Osteocyte (in vitro differentiated cells): ENCODE data around the gene SORL1. TPM values are rescaled to one million over a fixed set of nuclear protein-coding genes. Genes with fewer than 3 reads are reported as not detected.
"Not testable (repeated sequence)": the region's sequence is repeated elsewhere in the genome, so short reads cannot be mapped to it uniquely, and the experiment has no call there.

Experiments used
- DNase-seq: peaks from one replicate; pipeline ENCODE4 v3.0.0; 2021; ENCODE audit warnings: mixed read lengths; ENCODE audit not compliant: unreplicated experiment; ENCODE audit errors: extremely low spot score
- H3K27ac Mint-ChIP-seq: one replicate; pipeline ENCODE4 v1.8.0; 2021; ENCODE audit warnings: mild to moderate bottlenecking, mixed read lengths; ENCODE audit not compliant: unreplicated experiment
- H3K27me3 Mint-ChIP-seq: one replicate; pipeline ENCODE4 v1.8.0; 2021; ENCODE audit warnings: mixed read lengths; ENCODE audit not compliant: unreplicated experiment
- H3K36me3 Mint-ChIP-seq: one replicate; pipeline ENCODE4 v1.8.0; 2021; ENCODE audit warnings: mixed read lengths; ENCODE audit not compliant: unreplicated experiment
- H3K4me1 Mint-ChIP-seq: one replicate; pipeline ENCODE4 v1.8.0; 2021; ENCODE audit warnings: mixed read lengths; ENCODE audit not compliant: unreplicated experiment
- H3K4me3 Mint-ChIP-seq: one replicate; pipeline ENCODE4 v1.8.0; 2021; ENCODE audit warnings: mild to moderate bottlenecking, moderate library complexity, mixed read lengths; ENCODE audit not compliant: unreplicated experiment
- H3K9me3 Mint-ChIP-seq: one replicate; pipeline ENCODE4 v1.8.0; 2021; ENCODE audit warnings: mixed read lengths; ENCODE audit not compliant: unreplicated experiment
- CTCF ChIP-seq: fragments of 200-600 bp; sonication (generic); IDR thresholded peaks from 2 replicates; pipeline ENCODE4 v1.5.0; 2021; ENCODE audit warnings: antibody characterized with exemption, mild to moderate bottlenecking, moderate library complexity
- total RNA-seq: library from RNA; stranded (reverse); gene quantifications from 2 replicates; pipeline ENCODE4 v1.2.1, GENCODE V29; 2021

Gene SORL1
- total RNA-seq, 1 donor from 2014 or later: 3.1 TPM

DNA sequence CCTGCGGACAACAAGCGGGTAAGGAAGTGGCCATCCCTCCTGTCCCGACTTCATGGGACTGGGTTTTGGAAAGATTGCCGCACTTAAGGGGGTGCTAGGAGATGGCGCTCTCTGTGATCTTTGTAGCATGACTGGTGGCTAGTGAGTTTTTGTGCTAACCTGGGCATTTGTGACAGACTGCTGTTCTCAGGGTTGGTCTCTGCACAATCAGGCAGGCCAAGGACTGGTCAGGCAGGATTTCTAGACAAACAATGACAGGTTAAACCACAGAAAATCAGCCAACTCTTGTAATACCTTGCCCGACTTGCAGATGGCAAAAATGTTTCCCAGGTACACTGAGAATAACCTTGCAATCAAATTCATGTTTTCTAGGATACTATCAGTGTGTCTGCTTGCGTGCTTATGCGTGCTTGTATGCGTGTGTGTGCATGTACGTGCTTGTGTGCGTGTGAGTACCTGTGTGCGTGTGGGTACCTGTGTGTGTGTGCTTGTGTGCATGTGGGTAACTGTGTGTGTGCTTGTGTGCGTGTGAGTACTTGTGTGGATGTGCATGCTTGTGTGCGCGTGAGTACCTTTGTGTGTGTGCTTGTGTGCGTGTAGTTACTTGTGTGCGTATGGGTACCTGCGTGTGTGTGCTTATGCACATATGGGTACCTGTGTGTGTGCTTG is 26.2 kb downstream of the SORL1 start:
- peaks cover 28% of the 10 kb centered on the region for H3K4me1 Mint-ChIP-seq
- no peaks in the 10 kb centered on the region for H3K36me3 Mint-ChIP-seq
- H3K27me3 Mint-ChIP-seq: peaks cover 28% of the 10 kb centered on the region
- peak overlapping the region; percentile 32 for H3K4me3 Mint-ChIP-seq
- no peak for TF ChIP-seq CTCF
- H3K27ac Mint-ChIP-seq: peak overlapping the region; percentile 72
- H3K9me3 Mint-ChIP-seq: no peaks in the 10 kb centered on the region
- DNase-seq: no peak

DNA sequence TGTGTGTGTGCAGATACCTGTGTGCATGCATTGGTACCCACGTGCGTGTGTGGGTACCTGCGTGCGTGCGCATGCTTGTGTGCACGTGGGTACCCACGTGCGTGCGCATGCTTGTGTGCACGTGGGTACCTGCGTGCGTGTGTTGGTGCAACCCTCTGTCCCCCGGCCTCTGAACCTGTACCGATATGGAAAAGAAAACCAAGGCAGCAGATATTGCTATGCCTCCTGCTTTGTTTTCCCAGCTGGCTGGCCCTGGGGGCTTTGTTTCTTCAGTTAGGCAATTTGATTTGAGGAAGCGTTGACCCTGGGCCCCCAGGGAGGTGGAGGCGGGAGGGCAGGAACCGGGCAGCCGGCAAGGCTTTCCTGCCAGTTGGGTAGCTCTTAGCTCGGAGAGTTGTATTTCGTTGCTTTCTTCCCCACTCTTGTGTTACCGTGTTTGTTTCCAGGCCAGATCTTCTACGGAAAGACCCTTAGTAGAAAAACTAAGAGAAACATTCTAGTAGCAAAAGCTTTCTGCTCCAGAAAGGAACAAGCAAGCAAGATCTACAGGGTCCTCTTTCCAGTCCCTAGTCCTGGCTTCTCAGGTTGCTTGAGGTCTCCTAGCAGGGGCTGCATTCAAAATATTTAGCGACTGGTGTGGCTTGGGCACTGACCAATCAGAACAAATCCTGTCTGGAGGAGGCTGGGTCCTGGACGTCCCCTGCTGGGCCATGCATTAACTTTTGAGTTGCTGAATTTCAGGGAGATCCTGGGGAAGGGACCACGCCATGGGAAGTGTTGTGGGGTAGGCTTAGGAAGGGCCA is 27.0 kb downstream of the SORL1 start:
- Mint-ChIP-seq H3K36me3 (no peaks in the 10 kb centered on the region), H3K9me3 (no peaks in the 10 kb centered on the region), H3K4me1 (peaks cover 28% of the 10 kb centered on the region), H3K27me3 (peaks cover 28% of the 10 kb centered on the region), H3K27ac (peak overlapping the region; percentile 72), H3K4me3 (peak overlapping the region; percentile 32)
- no peak for DNase-seq
- no peak for TF ChIP-seq CTCF

DNA sequence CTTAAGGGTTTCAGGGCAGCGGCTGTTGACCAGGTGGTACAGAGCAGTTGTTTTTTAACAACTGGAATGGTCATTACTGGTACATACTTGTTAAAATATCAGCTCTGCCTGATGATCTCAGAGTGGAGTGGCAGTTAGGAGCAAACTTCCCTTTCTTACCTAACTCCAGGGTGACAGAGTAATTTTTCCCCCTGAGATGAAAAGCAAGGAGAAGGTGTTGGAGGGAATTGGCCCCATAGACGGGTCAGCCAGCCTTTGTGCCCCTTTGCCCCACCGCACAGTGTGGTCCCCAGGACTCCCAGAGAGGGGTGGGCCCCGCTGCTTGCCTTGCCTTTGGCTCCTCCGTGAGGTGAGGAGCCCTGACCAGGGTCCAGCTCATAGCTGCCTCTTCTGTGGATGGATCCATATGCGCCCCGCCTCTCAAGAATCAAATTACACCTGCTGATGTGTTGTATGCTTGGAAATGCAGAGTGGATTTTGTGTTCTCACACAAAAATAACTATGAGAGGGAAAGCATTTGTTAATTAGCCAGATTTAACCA is 27.7 kb downstream of the SORL1 start:
- no peak for DNase-seq
- H3K4me3 Mint-ChIP-seq: peak overlapping the region; percentile 32
- H3K27ac Mint-ChIP-seq: peak overlapping the region; percentile 72
- TF ChIP-seq CTCF: no peak
- peaks cover 28% of the 10 kb centered on the region for H3K4me1 Mint-ChIP-seq
- H3K36me3 Mint-ChIP-seq: no peaks in the 10 kb centered on the region
- H3K27me3 Mint-ChIP-seq: peaks cover 24% of the 10 kb centered on the region
- H3K9me3 Mint-ChIP-seq: no peaks in the 10 kb centered on the region

DNA sequence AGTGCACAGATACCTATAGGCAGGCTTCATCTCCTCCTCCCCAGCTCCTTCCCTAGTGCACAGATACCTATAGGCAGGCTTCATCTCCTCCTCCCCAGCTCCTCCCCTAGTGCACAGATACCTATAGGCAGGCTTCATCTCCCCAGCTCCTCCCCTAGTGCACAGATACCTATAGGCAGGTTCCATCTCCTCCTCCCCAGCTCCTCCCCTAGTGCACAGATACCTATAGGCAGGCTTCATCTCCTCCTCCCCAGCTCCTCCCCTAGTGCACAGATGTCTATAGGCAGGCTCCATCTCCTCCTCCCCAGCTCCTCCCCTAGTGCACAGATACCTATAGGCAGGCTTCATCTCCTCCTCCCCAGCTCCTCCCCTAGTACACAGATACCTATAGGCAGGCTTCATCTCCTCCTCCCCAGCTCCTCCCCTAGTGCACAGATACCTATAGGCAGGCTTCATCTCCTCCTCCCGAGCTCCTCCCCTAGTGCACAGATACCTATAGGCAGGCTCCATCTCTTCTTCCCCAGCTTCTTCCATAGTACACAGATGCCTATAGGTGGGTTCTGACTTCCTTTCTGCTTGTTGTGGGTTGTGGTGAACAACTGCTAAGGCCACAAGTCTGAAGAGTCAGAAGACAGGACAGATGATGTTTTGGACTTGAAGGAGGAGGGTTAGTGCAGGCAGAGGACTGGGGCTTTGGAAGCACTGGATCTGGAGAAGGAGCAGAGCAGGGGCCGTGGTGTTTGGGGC is 29.5 kb downstream of the SORL1 start:
- DNase-seq: not testable (repeated sequence)

GRCh38 chr11:121482231-121483129 is 30.4 kb downstream of the SORL1 start:
- Mint-ChIP-seq H3K4me3 (no peak overlapping the region), H3K4me1 (peaks cover 28% of the 10 kb centered on the region), H3K27ac (peak overlapping the region; percentile 16), H3K36me3 (no peaks in the 10 kb centered on the region), H3K9me3 (no peaks in the 10 kb centered on the region), H3K27me3 (peaks cover 15% of the 10 kb centered on the region)
- TF ChIP-seq CTCF: no peak
- no peak for DNase-seq

More for the DNA sequence above, 29.5 kb downstream of the SORL1 start:
- not testable (repeated sequence) for H3K9me3 Mint-ChIP-seq, H3K4me3 Mint-ChIP-seq, H3K36me3 Mint-ChIP-seq
- Mint-ChIP-seq H3K4me1 (peaks cover 28% of the 10 kb centered on the region), H3K27ac (peak overlapping the region; percentile 16), H3K27me3 (peaks cover 20% of the 10 kb centered on the region)
